ENCODE data around the gene ROM1.
"Not testable (repeated sequence)": the region's sequence is repeated elsewhere in the genome, so short reads cannot be mapped to it uniquely, and the experiment has no call there.

DNA sequence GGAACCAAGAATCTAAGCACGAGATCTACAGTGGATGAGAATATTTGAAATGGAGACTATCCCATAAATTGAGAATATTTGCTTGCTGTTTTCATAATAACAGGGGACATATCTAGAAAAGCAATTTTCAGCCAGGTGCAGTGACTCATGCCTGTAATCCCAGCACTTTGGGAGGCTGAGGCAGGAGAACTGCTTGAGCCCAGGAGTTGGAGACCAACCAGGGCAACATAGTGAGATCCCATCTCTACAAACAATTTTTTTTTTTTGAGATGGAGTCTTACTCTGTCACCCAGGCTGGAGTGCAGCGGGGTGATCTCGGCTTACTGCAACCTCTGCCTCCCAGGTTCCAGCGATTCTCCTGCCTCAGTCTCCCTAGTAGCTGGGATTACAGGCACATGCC is 31.3 kb upstream of the ROM1 start:
- TF ChIP-seq, protein P1, sequence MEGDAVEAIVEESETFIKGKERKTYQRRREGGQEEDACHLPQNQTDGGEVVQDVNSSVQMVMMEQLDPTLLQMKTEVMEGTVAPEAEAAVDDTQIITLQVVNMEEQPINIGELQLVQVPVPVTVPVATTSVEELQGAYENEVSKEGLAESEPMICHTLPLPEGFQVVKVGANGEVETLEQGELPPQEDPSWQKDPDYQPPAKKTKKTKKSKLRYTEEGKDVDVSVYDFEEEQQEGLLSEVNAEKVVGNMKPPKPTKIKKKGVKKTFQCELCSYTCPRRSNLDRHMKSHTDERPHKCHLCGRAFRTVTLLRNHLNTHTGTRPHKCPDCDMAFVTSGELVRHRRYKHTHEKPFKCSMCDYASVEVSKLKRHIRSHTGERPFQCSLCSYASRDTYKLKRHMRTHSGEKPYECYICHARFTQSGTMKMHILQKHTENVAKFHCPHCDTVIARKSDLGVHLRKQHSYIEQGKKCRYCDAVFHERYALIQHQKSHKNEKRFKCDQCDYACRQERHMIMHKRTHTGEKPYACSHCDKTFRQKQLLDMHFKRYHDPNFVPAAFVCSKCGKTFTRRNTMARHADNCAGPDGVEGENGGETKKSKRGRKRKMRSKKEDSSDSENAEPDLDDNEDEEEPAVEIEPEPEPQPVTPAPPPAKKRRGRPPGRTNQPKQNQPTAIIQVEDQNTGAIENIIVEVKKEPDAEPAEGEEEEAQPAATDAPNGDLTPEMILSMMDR (IDR thresholded peaks at IDR 0.05): not testable (repeated sequence)
- not testable (repeated sequence) for TF ChIP-seq EP300 (IDR thresholded peaks at IDR 0.05; ENCODE audit: low read depth)
